WI38 (cell line): ENCODE measurements around the gene TPK1.

ENCODE experiments used
- H3K4me3 ChIP-seq: 2 replicates; pipeline ENCODE4 v1.5.1; 2011; ENCODE audit warnings: low read depth, mild to moderate bottlenecking, control low read depth, low read length
- CTCF ChIP-seq: IDR thresholded peaks from 2 replicates; pipeline ENCODE4 v1.5.1; 2012; ENCODE audit warnings: low read depth, mild to moderate bottlenecking, control low read depth, low read length

The TPK1 gene

GRCh38 chr7:144489504-144489903, 346.3 kb downstream of the TPK1 start:
- no peak for TF ChIP-seq CTCF

DNA sequence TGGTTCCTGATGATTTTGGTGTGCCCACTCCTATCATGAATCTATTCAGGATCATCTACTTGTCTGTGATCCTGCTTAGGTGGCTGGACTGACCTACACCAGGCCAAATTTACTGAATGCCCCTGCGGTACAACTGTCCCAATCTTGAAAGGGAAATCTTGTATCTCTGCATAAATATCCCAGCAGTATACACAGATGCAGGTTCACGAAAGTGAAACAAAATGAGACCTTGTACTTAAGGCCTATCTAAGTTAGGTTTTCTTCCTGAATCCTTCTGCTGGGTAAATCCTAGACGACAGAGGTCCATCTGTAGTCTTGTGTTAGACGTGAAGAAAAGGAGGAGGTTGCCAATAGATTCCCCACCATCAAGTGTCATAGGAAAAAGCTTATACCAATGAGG, 346.9 kb downstream of the TPK1 start:
- no peak overlapping the region for H3K4me3 ChIP-seq
- no peak for TF ChIP-seq CTCF

More at GRCh38 chr7:144489504-144489903, 346.3 kb downstream of the TPK1 start:
- H3K4me3 ChIP-seq, result no peak overlapping the region

DNA sequence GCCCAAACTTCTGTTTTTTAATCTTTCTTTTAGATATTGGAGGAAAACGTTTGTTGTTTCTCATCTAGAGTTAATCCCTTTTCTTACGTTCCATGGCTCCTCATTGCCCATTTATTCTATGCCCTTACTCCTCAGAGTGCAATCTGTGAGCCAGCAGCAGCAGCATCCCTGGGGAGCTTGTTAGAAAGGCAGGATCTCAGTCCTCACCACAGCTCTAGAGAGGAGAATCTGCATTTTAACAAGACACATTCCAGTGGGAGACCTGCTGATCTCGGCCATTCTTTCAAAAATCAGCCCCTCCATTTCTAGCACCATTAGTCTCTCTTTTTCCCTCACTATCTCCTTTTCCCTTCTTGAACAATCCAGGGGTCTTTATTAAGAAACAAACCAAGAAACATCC, 348.0 kb downstream of the TPK1 start:
- TF ChIP-seq CTCF, result no peak

DNA sequence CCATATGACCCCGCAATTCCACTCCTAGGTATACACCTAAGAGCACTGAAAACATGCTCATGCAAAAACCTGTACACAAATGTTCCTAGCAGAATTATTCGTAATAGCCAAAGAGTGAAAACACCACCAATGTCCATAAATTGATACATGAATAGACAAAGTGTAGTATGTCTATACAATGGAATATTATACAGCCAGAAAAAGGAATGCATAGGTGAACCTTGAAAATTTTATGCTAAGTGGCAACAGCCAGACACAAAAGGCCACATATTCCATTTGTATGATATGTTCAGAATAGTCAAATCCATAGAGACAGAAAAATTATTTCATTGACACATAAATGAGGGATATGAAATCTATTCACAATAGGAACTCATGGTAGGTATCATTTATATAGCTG, 351.4 kb downstream of the TPK1 start:
- TF ChIP-seq CTCF, result no peak
- no peak overlapping the region for H3K4me3 ChIP-seq

More for the DNA sequence above, 348.0 kb downstream of the TPK1 start:
- H3K4me3 ChIP-seq, result no peak overlapping the region

GRCh38 chr7:144483189-144483588, 352.7 kb downstream of the TPK1 start:
- H3K4me3 ChIP-seq, result no peak overlapping the region
- no peak for TF ChIP-seq CTCF

DNA sequence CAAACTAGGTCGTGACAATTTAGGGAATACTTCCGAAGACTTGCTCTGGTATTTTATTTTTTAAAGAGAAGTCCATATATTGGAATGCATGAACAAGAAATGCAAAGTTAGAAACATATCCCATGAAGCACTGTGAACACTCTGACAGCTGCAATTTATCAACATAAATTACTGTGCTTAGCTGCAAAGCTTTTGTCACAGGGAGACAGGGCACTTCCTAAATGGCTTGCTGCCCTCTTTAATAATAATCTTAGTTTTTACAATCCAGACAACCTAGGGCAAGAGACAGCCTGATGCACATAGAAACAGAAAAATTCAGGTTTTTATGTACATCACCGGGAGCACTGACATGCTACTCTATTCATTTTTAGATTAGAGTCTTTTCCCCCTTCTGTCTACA, 354.0 kb downstream of the TPK1 start:
- no peak for TF ChIP-seq CTCF
- no peak overlapping the region for H3K4me3 ChIP-seq

- no peak overlapping the region for H3K4me3 ChIP-seq
- no peak for TF ChIP-seq CTCF
These were observed 358.5 kb downstream of the TPK1 start for GRCh38 chr7:144477348-144477747.
